Endothelial cell (in vitro differentiated cells): Measurements from ENCODE around the gene NXPE4. TPM values are rescaled to one million over a fixed set of nuclear protein-coding genes. Genes with fewer than 3 reads are reported as not detected.
"Not testable (repeated sequence)": the region's sequence is repeated elsewhere in the genome, so short reads cannot be mapped to it uniquely, and the experiment has no call there.

ENCODE experiments used
- DNase-seq: peaks from one replicate; pipeline ENCODE4 v3.0.0; 2021; ENCODE audit warnings: low spot score
- H3K27ac Mint-ChIP-seq: one replicate; pipeline ENCODE4 v1.8.0; 2021; ENCODE audit warnings: mixed read lengths, inconsistent platforms; ENCODE audit not compliant: unreplicated experiment
- H3K27me3 Mint-ChIP-seq: one replicate; pipeline ENCODE4 v1.8.0; 2021; ENCODE audit warnings: mild to moderate bottlenecking, moderate library complexity, mixed read lengths, inconsistent platforms; ENCODE audit not compliant: unreplicated experiment
- H3K36me3 Mint-ChIP-seq: one replicate; pipeline ENCODE4 v1.8.0; 2021; ENCODE audit warnings: mild to moderate bottlenecking, low read depth, mixed read lengths, inconsistent platforms; ENCODE audit not compliant: unreplicated experiment
- H3K4me1 Mint-ChIP-seq: one replicate; pipeline ENCODE4 v1.8.0; 2021; ENCODE audit warnings: mild to moderate bottlenecking, mixed read lengths, inconsistent platforms; ENCODE audit not compliant: unreplicated experiment
- H3K4me3 Mint-ChIP-seq: one replicate; pipeline ENCODE4 v1.8.0; 2021; ENCODE audit warnings: mild to moderate bottlenecking, mixed read lengths, inconsistent platforms; ENCODE audit not compliant: unreplicated experiment
- H3K9me3 Mint-ChIP-seq: one replicate; pipeline ENCODE4 v1.8.0; 2021; ENCODE audit warnings: mixed read lengths, inconsistent platforms; ENCODE audit not compliant: unreplicated experiment
- CTCF ChIP-seq: fragments of 200-600 bp; sonication (generic); IDR thresholded peaks from one replicate; pipeline ENCODE4 v1.5.0; 2021; ENCODE audit warnings: antibody characterized with exemption; ENCODE audit not compliant: unreplicated experiment
- total RNA-seq: library from RNA; stranded (reverse); fragmentation: NEBNext Ultra II Directional; extraction: Animal tissue kit (Norgen Biotek cat#: 25700); gene quantifications from one replicate; pipeline ENCODE4 v1.2.1, GENCODE V29; 2021; ENCODE audit not compliant: unreplicated experiment

NXPE4 gene
- total RNA-seq, 1 donor from 2014 or later = not detected

GRCh38 chr11:114607753-114608459, 12.3 kb upstream of the NXPE4 start:
- H3K27me3 Mint-ChIP-seq = no peaks in the 10 kb centered on the region
- H3K36me3 Mint-ChIP-seq = no peaks in the 10 kb centered on the region
- H3K27ac Mint-ChIP-seq = no peak overlapping the region
- no peak overlapping the region for H3K4me3 Mint-ChIP-seq
- H3K9me3 Mint-ChIP-seq = no peaks in the 10 kb centered on the region
- no peak for TF ChIP-seq CTCF
- no peak for DNase-seq
- H3K4me1 Mint-ChIP-seq = no peaks in the 10 kb centered on the region

- H3K27me3 Mint-ChIP-seq, DNase-seq, H3K27ac Mint-ChIP-seq, H3K9me3 Mint-ChIP-seq, H3K36me3 Mint-ChIP-seq, H3K4me1 Mint-ChIP-seq, H3K4me3 Mint-ChIP-seq: not testable (repeated sequence)
Observed at GRCh38 chr11:114606802-114607075, 11.2 kb upstream of the NXPE4 start.

- DNase-seq = no peak
- Mint-ChIP-seq H3K27me3 (no peaks in the 10 kb centered on the region), H3K4me3 (no peak overlapping the region), H3K27ac (no peak overlapping the region), H3K36me3 (no peaks in the 10 kb centered on the region), H3K4me1 (no peaks in the 10 kb centered on the region), H3K9me3 (no peaks in the 10 kb centered on the region)
- no peak for TF ChIP-seq CTCF
Observed at GRCh38 chr11:114606003-114606801, 10.6 kb upstream of the NXPE4 start.

- Mint-ChIP-seq H3K27me3 (no peaks in the 10 kb centered on the region), H3K36me3 (no peaks in the 10 kb centered on the region), H3K4me1 (no peaks in the 10 kb centered on the region), H3K27ac (no peak overlapping the region), H3K4me3 (no peak overlapping the region), H3K9me3 (no peaks in the 10 kb centered on the region)
- DNase-seq = no peak
- TF ChIP-seq CTCF = no peak
Observed at GRCh38 chr11:114605370-114605769, 9.8 kb upstream of the NXPE4 start.

GRCh38 chr11:114604886-114605285, 9.3 kb upstream of the NXPE4 start:
- Mint-ChIP-seq H3K36me3 (no peaks in the 10 kb centered on the region), H3K4me1 (no peaks in the 10 kb centered on the region), H3K27me3 (no peaks in the 10 kb centered on the region), H3K27ac (no peak overlapping the region), H3K9me3 (no peaks in the 10 kb centered on the region), H3K4me3 (no peak overlapping the region)
- no peak for DNase-seq
- no peak for TF ChIP-seq CTCF
